Body of pancreas (tissue), 4 donors: Measurements from ENCODE around the gene PSMB1. TPM values are rescaled to one million over a fixed set of nuclear protein-coding genes. Genes with fewer than 3 reads are reported as not detected.

Experiments
- ATAC-seq: fragments of 150-250 bp; one replicate; pipeline ENCODE4 v1.9.1; 2016
- DNase-seq, 4 donors: peaks; one replicate each; pipeline ENCODE4 v3.0.0-alpha.2; 2019
- H3K27ac ChIP-seq, 4 donors: fragments of 200-600 bp; sonication (generic); 1 replicate in 3 of 4; 2 replicates in 1 of 4; pipeline versions ENCODE4 v1.5.1 to v1.6.1; 2016 to 2019; ENCODE audit warnings: mild to moderate bottlenecking in 1 of 4, mixed read lengths in 1 of 4, moderate library complexity in 1 of 4
- H3K27me3 ChIP-seq, 2 donors: fragments of 200-600 bp; sonication (generic); one replicate each; pipeline ENCODE4 v1.6.0; 2016; ENCODE audit warnings: mild to moderate bottlenecking in 1 of 2
- H3K36me3 ChIP-seq, 2 donors: fragments of 200-600 bp; sonication (generic); replicated peaks in 1 of 2; 2 replicates each; pipeline ENCODE4 v1.5.1; 2016; ENCODE audit warnings: low read depth in 2 of 2; ENCODE audit not compliant: insufficient read depth in 1 of 2
- H3K4me1 ChIP-seq: fragments of 200-600 bp; sonication (generic); one replicate; pipeline ENCODE4 v1.6.0; 2016
- H3K4me3 ChIP-seq, 2 donors: fragments of 200-600 bp; sonication (generic); 1 replicate in 1 of 2; 2 replicates in 1 of 2; pipeline ENCODE4 v1.5.1; 2016 to 2019
- H3K9me3 ChIP-seq, 3 donors: fragments of 200-600 bp; sonication (generic); 1 replicate in 2 of 3; 2 replicates in 1 of 3; pipeline ENCODE4 v1.5.1; 2016
- POLR2A ChIP-seq, 3 donors: fragments of 450-650 bp; IDR thresholded peaks; one replicate each; pipeline ENCODE4 v1.6.1; 2016; ENCODE audit warnings: antibody characterized with exemption in 3 of 3, mild to moderate bottlenecking in 2 of 3
- WGBS, 2 donors: methylation state at CpG; one replicate each; pipeline ENCODE4 v1.1.5; 2017; 5-methylcytosine and 5-hydroxymethylcytosine counted together
- intact Hi-C: fragments of 100-400 bp; cut with DNase I; formaldehyde crosslinking; loops from one replicate; pipeline ENCODE4 v1.15.1; 2023
- total RNA-seq, 2 donors: library from RNA; depleted of rRNA; stranded (reverse); fragments of >200 nt; gene quantifications; one replicate each; pipeline ENCODE4 v1.1.0, GENCODE V29; 2016
- TF ChIP-seq, protein P1 (sequence below), 7 experiments: fragments of 450-650 bp in 4 of 7; fragments of 200-600 bp in 3 of 7; sonication (generic) in 3 of 7; IDR thresholded peaks; one replicate each; pipeline ENCODE4 v1.5.1; 2016 to 2019; ENCODE audit warnings: antibody characterized with exemption in 7 of 7

The PSMB1 gene
- total RNA-seq, 2 donors from 2014 or later, result 39.9 to 80.9 TPM

DNA sequence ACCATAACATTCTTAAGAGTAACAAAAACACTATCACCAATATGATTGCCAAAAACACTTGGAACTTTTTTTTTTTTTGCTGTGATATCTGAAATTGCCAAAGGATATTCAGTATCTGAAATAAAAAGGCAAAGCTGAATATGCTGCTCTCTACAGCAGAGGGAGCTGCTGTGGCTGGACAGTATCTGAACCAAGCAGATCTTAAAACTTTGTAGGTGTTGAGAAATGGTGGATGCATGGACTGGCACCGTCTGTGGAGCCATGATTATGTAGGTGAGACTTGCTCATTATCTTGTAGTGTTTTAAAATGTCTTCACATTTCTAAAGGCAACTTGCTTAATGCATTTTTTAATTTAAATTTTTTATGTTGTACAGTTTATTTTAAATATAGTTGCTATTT lies 22.1 kb upstream of the PSMB1 start:
- no peaks in the 10 kb centered on the region for H3K4me1 ChIP-seq
- no peaks in the 10 kb centered on the region for H3K9me3 ChIP-seq
- peaks cover 0 to 13% of the 10 kb centered on the region in 2 donors for H3K36me3 ChIP-seq
- H3K27me3 ChIP-seq, result no peaks in the 10 kb centered on the region
- no peak overlapping the region for H3K27ac ChIP-seq
- TF ChIP-seq, protein P1, sequence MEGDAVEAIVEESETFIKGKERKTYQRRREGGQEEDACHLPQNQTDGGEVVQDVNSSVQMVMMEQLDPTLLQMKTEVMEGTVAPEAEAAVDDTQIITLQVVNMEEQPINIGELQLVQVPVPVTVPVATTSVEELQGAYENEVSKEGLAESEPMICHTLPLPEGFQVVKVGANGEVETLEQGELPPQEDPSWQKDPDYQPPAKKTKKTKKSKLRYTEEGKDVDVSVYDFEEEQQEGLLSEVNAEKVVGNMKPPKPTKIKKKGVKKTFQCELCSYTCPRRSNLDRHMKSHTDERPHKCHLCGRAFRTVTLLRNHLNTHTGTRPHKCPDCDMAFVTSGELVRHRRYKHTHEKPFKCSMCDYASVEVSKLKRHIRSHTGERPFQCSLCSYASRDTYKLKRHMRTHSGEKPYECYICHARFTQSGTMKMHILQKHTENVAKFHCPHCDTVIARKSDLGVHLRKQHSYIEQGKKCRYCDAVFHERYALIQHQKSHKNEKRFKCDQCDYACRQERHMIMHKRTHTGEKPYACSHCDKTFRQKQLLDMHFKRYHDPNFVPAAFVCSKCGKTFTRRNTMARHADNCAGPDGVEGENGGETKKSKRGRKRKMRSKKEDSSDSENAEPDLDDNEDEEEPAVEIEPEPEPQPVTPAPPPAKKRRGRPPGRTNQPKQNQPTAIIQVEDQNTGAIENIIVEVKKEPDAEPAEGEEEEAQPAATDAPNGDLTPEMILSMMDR (IDR thresholded peaks at IDR 0.05), result peak in 1 of 7 experiments; percentile 20
- TF ChIP-seq POLR2A (IDR thresholded peaks at IDR 0.05), result no peak
- 83 to 91% methylated on average over 1 of the region's 1 CpG for WGBS, 2 donors
- ATAC-seq (no peak), DNase-seq (no peak)
- H3K4me3 ChIP-seq, result no peak overlapping the region
- intact Hi-C loops, result no loop called here

DNA sequence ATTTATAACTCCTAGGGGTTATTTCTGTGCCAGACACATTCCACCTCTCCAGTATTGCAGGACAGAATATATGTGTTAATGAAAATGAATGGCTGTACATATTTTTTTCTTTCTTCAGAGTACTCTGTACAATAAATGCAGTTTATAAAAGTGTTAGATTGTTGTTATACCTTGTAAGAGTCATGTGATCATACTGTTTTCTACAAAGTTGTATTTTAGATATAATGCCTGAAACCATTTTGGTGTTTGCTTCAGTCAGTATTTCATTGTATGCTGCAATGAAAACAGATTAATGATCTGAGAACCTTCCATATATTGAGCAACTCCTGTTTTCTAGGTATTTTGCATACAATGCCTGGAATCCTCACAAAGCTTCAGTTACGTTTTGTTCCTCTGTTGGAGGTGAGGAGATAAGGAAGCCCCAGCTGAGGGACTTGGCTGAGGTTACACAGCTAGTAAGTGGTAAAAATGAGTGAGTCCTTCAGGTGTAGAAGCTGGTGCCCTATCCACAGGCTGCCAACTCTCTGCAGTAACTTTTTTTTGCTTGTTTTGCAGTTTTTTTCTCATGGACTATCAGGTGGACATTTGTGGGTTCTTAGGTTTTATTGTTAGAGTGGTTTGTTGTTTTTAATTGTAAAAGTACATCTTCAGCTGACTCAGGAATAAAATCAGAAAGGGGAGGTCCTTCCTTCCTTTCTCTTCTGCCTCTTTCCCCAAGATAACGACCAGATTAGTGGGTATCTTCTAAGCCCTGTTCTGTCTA lies 19.8 kb upstream of the PSMB1 start:
- WGBS, 2 donors, result 63 to 69% methylated on average over 2 of the region's 2 CpGs
- H3K36me3 ChIP-seq, result peaks cover 3 to 24% of the 10 kb centered on the region in 2 donors

DNA sequence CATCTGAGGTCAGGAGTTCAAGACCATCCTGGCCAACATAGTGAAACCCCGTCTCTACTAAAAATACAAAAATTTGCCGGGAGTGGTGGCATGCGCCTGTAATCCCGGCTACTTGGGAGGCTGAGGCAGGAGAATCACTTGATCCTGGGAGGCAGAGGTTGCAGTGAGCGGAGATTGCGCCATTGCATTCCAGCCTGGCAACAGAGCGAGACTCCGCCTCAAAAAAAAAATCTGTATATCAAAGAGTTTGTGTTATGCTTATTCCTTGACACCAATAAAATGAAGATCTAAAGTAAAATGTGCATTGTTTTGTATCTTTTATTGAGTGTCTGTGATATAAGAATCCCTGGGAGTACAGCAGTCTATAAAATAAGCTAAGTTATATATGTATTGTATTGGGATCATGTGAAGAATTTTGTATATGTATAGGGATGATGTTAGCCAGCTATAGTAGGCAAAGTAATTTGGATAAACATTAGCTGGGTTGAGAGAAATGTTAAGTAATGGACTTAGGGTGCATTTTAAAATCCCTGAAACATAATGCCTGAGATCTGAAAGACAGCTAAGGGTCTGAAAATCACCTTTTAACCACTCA lies 11.9 kb upstream of the PSMB1 start:
- Histone ChIP-seq H3K4me1 (no peaks in the 10 kb centered on the region), H3K36me3 (peaks cover 4 to 34% of the 10 kb centered on the region in 2 donors), H3K27ac (no peak overlapping the region), H3K27me3 (no peaks in the 10 kb centered on the region), H3K4me3 (no peak overlapping the region), H3K9me3 (no peaks in the 10 kb centered on the region)
- intact Hi-C loops, result no loop called here
- TF ChIP-seq POLR2A (IDR thresholded peaks at IDR 0.05), result no peak
- TF ChIP-seq, protein P1 (IDR thresholded peaks at IDR 0.05), result no peak
- ATAC-seq, result no peak
- no peak for DNase-seq
- 91 to 97% methylated on average over 8 of the region's 8 CpGs for WGBS, 2 donors

More for the DNA sequence above, 19.8 kb upstream of the PSMB1 start:
- TF ChIP-seq, protein P1 (IDR thresholded peaks at IDR 0.05), result no peak
- TF ChIP-seq POLR2A (IDR thresholded peaks at IDR 0.05), result no peak
- intact Hi-C loops, result no loop called here
- ATAC-seq (no peak), DNase-seq (no peak)
- no peaks in the 10 kb centered on the region for H3K4me1 ChIP-seq
- no peaks in the 10 kb centered on the region for H3K9me3 ChIP-seq
- no peaks in the 10 kb centered on the region for H3K27me3 ChIP-seq
- H3K27ac ChIP-seq, result no peak overlapping the region
- H3K4me3 ChIP-seq, result no peak overlapping the region

DNA sequence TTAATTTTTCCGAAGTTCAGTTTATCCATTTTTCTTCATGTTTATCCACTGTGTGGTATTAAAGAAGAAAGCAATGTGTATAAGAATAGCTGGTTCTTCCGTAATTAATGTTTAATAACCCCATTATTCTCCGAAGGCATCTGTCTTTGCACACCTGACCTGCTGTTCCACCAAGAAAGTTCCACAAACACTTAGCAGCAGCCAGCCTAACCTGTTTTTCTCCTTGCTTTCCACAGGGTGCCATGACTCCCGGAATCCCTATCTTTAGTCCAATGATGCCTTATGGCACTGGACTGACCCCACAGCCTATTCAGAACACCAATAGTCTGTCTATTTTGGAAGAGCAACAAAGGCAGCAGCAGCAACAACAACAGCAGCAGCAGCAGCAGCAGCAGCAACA lies 8.4 kb upstream of the PSMB1 start:
- H3K36me3 ChIP-seq, result peaks cover 0 to 18% of the 10 kb centered on the region in 2 donors
- ATAC-seq (no peak), DNase-seq (no peak)
- no peaks in the 10 kb centered on the region for H3K9me3 ChIP-seq
- H3K4me1 ChIP-seq, result peaks cover 5% of the 10 kb centered on the region
- H3K27ac ChIP-seq, result no peak overlapping the region
- intact Hi-C loops, result no loop called here
- no peaks in the 10 kb centered on the region for H3K27me3 ChIP-seq
- TF ChIP-seq POLR2A (IDR thresholded peaks at IDR 0.05), result no peak
- TF ChIP-seq, protein P1 (IDR thresholded peaks at IDR 0.05), result no peak
- no peak overlapping the region for H3K4me3 ChIP-seq
- 68 to 83% methylated on average over 4 of the region's 4 CpGs for WGBS, 2 donors
